SK-N-SH (cell line): ENCODE data around the gene CLVS2. TPM values are rescaled to one million over a fixed set of nuclear protein-coding genes. Genes with fewer than 3 reads are reported as not detected.

Source experiments
- CTCF ChIA-PET: fragments of 300-600, 350-600 bp; formaldehyde crosslinking; extraction: SDS; loops from one replicate; lab custom pipeline; 2021; lab: Yijun Ruan, JAX
- POLR2A ChIA-PET: fragments of 350-600 bp; sonication (Branson Sonifier 250); formaldehyde crosslinking; extraction: SDS; loops from one replicate; lab custom pipeline; 2020; ENCODE audit warnings: antibody characterized with exemption, inconsistent platforms; lab: Yijun Ruan, JAX
- DNase-seq: peaks from one replicate; pipeline ENCODE4 v3.0.0; 2012
- H2AFZ ChIP-seq: fragments of 200-600 bp; sonication (generic); 2 replicates; pipeline ENCODE4 v1.8.1; 2016; ENCODE audit warnings: antibody characterized with exemption, mild to moderate bottlenecking, low read depth
- H3F3A ChIP-seq: fragments of 200-600 bp; sonication (generic); replicated peaks from 2 replicates; pipeline ENCODE3; 2016; ENCODE audit warnings: antibody characterized with exemption, mild to moderate bottlenecking; ENCODE audit not compliant: insufficient read depth
- H3K27ac ChIP-seq, 2 experiments: fragments of 200-500 bp in 1 of 2; fragments of 200-600 bp in 1 of 2; sonication (Bioruptor generic) in 1 of 2; sonication (generic), shearing (Covaris generic) in 1 of 2; 2 replicates each; pipeline versions ENCODE4 v1.5.1 to v1.6.1; 2014 to 2016; ENCODE audit warnings: low read depth in 2 of 2, inconsistent platforms in 1 of 2, low read length in 1 of 2, mild to moderate bottlenecking in 1 of 2, mixed read lengths in 1 of 2
- H3K27me3 ChIP-seq: fragments of 200-600 bp; sonication (generic), shearing (Covaris generic); 2 replicates; pipeline ENCODE4 v1.6.1; 2016; ENCODE audit warnings: mixed run types; ENCODE audit not compliant: insufficient read depth
- H3K36me3 ChIP-seq, 2 experiments: fragments of 200-500 bp in 1 of 2; fragments of 200-600 bp in 1 of 2; sonication (Bioruptor generic) in 1 of 2; sonication (generic) in 1 of 2; replicated peaks in 1 of 2; 2 replicates each; pipeline versions ENCODE3 to v1.5.1; 2014 to 2016; ENCODE audit warnings: low read length in 1 of 2, mild to moderate bottlenecking in 1 of 2; ENCODE audit not compliant: insufficient read depth in 2 of 2, control insufficient read depth in 1 of 2
- H3K4me1 ChIP-seq, 2 experiments: fragments of 200-500 bp in 1 of 2; fragments of 200-600 bp in 1 of 2; sonication (Bioruptor generic) in 1 of 2; sonication (generic), shearing (Covaris generic) in 1 of 2; 2 replicates each; pipeline versions ENCODE4 v1.5.1 to v1.6.1; 2014 to 2016; ENCODE audit warnings: low read depth in 1 of 2, low read length in 1 of 2, mixed run types in 1 of 2; ENCODE audit not compliant: insufficient read depth in 2 of 2, control insufficient read depth in 1 of 2
- H3K4me2 ChIP-seq: fragments of 200-600 bp; sonication (generic), shearing (Covaris generic); 2 replicates; pipeline ENCODE4 v1.6.1; 2017; ENCODE audit warnings: mixed run types
- H3K4me3 ChIP-seq, 2 experiments: fragments of 200-500 bp in 1 of 2; fragments of 200-600 bp in 1 of 2; sonication (Bioruptor generic) in 1 of 2; sonication (generic), shearing (Covaris generic) in 1 of 2; 2 replicates each; pipeline versions ENCODE4 v1.5.1 to v1.8.1; 2014 to 2016; ENCODE audit warnings: low read depth in 2 of 2, inconsistent platforms in 1 of 2, low read length in 1 of 2, mild to moderate bottlenecking in 1 of 2, mixed read lengths in 1 of 2, moderate library complexity in 1 of 2
- H3K79me2 ChIP-seq: fragments of 200-600 bp; sonication (generic); 2 replicates; pipeline ENCODE4 v1.8.1; 2017; ENCODE audit warnings: mild to moderate bottlenecking; ENCODE audit not compliant: insufficient read depth
- H3K9ac ChIP-seq: fragments of 200-600 bp; sonication (generic); 2 replicates; pipeline ENCODE4 v1.6.1; 2017; ENCODE audit warnings: mixed run types
- H3K9me2 ChIP-seq: fragments of 200-600 bp; sonication (generic); 2 replicates; pipeline ENCODE4 v1.6.1; 2017; ENCODE audit warnings: mixed run types
- H3K9me3 ChIP-seq: fragments of 200-600 bp; sonication (generic); 2 replicates; pipeline ENCODE4 v1.6.1; 2017; ENCODE audit warnings: mixed run types, mild to moderate bottlenecking, moderate library complexity
- H4K20me1 ChIP-seq: fragments of 200-600 bp; sonication (generic); 2 replicates; pipeline ENCODE4 v1.6.1; 2017; ENCODE audit warnings: mild to moderate bottlenecking, mixed run types; ENCODE audit not compliant: insufficient read depth
- FOSL2 ChIP-seq: IDR thresholded peaks from 2 replicates; pipeline ENCODE4 v1.4.0; 2012; ENCODE audit warnings: low read depth, mild to moderate bottlenecking, moderate library complexity, borderline replicate concordance
- GABPA ChIP-seq: IDR thresholded peaks from 2 replicates; pipeline ENCODE4 v1.4.0; 2012; ENCODE audit warnings: low read depth, mild to moderate bottlenecking
- JUND ChIP-seq: IDR thresholded peaks from 2 replicates; pipeline ENCODE4 v1.4.0; 2012
- MEF2A ChIP-seq: IDR thresholded peaks from 2 replicates; pipeline ENCODE4 v1.4.0; 2012; ENCODE audit warnings: low read depth, borderline replicate concordance
- MXI1 ChIP-seq: IDR thresholded peaks from 2 replicates; pipeline ENCODE4 v1.6.1; 2012; ENCODE audit warnings: mild to moderate bottlenecking, low read depth, low read length, improper control_type of control experiment
- NRF1 ChIP-seq: IDR thresholded peaks from 2 replicates; pipeline ENCODE4 v1.6.1; 2012; ENCODE audit warnings: low read depth, mild to moderate bottlenecking, low read length
- POLR2AphosphoS5 ChIP-seq: IDR thresholded peaks from 2 replicates; pipeline ENCODE4 v1.6.1; 2012; ENCODE audit warnings: low read depth, low read length
- RAD21 ChIP-seq: IDR thresholded peaks from 2 replicates; pipeline ENCODE4 v1.6.1; 2012; ENCODE audit warnings: mild to moderate bottlenecking, low read length
- REST ChIP-seq: IDR thresholded peaks from 2 replicates; pipeline ENCODE4 v1.6.1; 2012; ENCODE audit warnings: mild to moderate bottlenecking, low read depth, low read length, moderate library complexity
- RFX5 ChIP-seq: IDR thresholded peaks from 2 replicates; pipeline ENCODE4 v1.6.1; 2012; ENCODE audit warnings: mild to moderate bottlenecking, improper control_type of control experiment, low read length
- RXRA ChIP-seq: IDR thresholded peaks from 2 replicates; pipeline ENCODE4 v1.4.0; 2012; ENCODE audit warnings: low read depth, mild to moderate bottlenecking, borderline replicate concordance
- SIN3A ChIP-seq: IDR thresholded peaks from 2 replicates; pipeline ENCODE4 v1.6.1; 2012; ENCODE audit warnings: low read depth, mild to moderate bottlenecking, low read length, moderate library complexity, borderline replicate concordance
- TEAD4 ChIP-seq: IDR thresholded peaks from 2 replicates; pipeline ENCODE4 v1.4.0; 2012; ENCODE audit warnings: mild to moderate bottlenecking, borderline replicate concordance; ENCODE audit not compliant: insufficient read depth
- WGBS: methylation state at CpG from one replicate; pipeline ENCODE4 v1.1.6; 2017; ENCODE audit warnings: low lambda C conversion rate; 5-methylcytosine and 5-hydroxymethylcytosine counted together
- polyA plus RNA-seq, 3 experiments: library from polyadenylated mRNA; depleted of rRNA; stranded (reverse); fragments of >200 nt; gene quantifications; 2 replicates each; pipeline ENCODE4 v1.2.3, GENCODE V29; 2012
- TF ChIP-seq, protein P1 (sequence below): fragments of 200-600 bp; sonication (generic); IDR thresholded peaks from 2 replicates; pipeline ENCODE4 v1.6.1; 2017; ENCODE audit warnings: antibody characterized with exemption, mild to moderate bottlenecking, moderate library complexity
- TF ChIP-seq, protein P2 (sequence below): fragments of 150-350 bp; IDR thresholded peaks from 2 replicates; pipeline ENCODE4 v1.6.1; 2016; ENCODE audit warnings: mild to moderate bottlenecking, low read depth, low read length

CLVS2 gene
- polyA plus RNA-seq, 1 of the 3 experiments (the other 2 are of a cell fraction), result 0.05 TPM

DNA sequence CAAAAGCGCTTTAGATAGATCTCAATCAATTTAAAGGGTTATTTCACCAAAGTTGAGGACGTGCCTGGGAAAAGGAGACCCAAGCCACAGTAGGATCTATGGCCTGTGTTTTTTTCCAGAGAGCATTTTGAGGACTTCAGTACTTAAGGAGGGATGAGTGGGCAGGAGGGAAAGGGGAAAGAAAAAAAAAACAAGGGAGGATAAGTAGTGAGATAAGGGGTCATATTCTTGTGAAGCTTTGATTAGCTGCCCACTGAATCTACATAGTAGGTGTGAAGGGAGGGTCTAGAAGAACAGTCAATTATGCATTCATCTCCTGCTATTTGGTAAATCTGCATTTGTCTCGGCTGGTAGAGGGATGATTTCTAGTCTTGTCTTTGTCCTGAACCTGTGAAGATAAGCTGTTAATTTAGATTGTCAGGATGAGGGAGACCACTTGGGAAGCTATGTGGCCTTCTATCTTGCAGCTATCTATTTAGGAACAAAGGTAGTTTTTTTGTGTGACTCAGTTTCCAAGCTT lies 48.4 kb downstream of the CLVS2 start:
- 31% methylated on average over 3 of the region's 3 CpGs for WGBS
- H3K4me3 ChIP-seq, result no peak overlapping the region
- H3K27me3 ChIP-seq, result no peaks in the 10 kb centered on the region
- H3K9me3 ChIP-seq, result no peaks in the 10 kb centered on the region
- POLR2A ChIA-PET, result no interaction called here
- H2AFZ ChIP-seq, result no peak overlapping the region
- no peak for DNase-seq
- H3K36me3 ChIP-seq, result no peaks in the 10 kb centered on the region
- no peaks in the 10 kb centered on the region for H3K79me2 ChIP-seq
- no peaks in the 10 kb centered on the region for H3F3A ChIP-seq
- H3K4me1 ChIP-seq, result peaks cover 0 to 2% of the 10 kb centered on the region in 2 experiments; a peak in 3 of 4 replicates
- H4K20me1 ChIP-seq, result no peaks in the 10 kb centered on the region
- H3K27ac ChIP-seq, result no peak overlapping the region
- TF ChIP-seq MXI1, result no peak
- no peak for TF ChIP-seq TEAD4
- no peak for TF ChIP-seq RFX5
- TF ChIP-seq MEF2A, result no peak
- no peak for TF ChIP-seq REST
- TF ChIP-seq SIN3A, result no peak
- TF ChIP-seq RAD21, result no peak
- TF ChIP-seq GABPA, result no peak
- TF ChIP-seq, protein P1, sequence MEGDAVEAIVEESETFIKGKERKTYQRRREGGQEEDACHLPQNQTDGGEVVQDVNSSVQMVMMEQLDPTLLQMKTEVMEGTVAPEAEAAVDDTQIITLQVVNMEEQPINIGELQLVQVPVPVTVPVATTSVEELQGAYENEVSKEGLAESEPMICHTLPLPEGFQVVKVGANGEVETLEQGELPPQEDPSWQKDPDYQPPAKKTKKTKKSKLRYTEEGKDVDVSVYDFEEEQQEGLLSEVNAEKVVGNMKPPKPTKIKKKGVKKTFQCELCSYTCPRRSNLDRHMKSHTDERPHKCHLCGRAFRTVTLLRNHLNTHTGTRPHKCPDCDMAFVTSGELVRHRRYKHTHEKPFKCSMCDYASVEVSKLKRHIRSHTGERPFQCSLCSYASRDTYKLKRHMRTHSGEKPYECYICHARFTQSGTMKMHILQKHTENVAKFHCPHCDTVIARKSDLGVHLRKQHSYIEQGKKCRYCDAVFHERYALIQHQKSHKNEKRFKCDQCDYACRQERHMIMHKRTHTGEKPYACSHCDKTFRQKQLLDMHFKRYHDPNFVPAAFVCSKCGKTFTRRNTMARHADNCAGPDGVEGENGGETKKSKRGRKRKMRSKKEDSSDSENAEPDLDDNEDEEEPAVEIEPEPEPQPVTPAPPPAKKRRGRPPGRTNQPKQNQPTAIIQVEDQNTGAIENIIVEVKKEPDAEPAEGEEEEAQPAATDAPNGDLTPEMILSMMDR, result no peak
- no peak for TF ChIP-seq NRF1
- no peak for TF ChIP-seq FOSL2
- TF ChIP-seq JUND, result no peak
- TF ChIP-seq RXRA, result no peak
- TF ChIP-seq, protein P2, sequence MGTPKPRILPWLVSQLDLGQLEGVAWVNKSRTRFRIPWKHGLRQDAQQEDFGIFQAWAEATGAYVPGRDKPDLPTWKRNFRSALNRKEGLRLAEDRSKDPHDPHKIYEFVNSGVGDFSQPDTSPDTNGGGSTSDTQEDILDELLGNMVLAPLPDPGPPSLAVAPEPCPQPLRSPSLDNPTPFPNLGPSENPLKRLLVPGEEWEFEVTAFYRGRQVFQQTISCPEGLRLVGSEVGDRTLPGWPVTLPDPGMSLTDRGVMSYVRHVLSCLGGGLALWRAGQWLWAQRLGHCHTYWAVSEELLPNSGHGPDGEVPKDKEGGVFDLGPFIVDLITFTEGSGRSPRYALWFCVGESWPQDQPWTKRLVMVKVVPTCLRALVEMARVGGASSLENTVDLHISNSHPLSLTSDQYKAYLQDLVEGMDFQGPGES, result no peak
- no peak for TF ChIP-seq POLR2AphosphoS5
- H3K4me2 ChIP-seq, result no peak overlapping the region
- no peaks in the 10 kb centered on the region for H3K9me2 ChIP-seq
- CTCF ChIA-PET, result interaction anchor here (1.7 kb wide), 1 partner anchor 8 kb away, joined by 5 read pairs; no protein-coding TSS in a partner anchor
- H3K9ac ChIP-seq, result no peak overlapping the region
